COR-L47 (cell line): ENCODE data around the gene SLC12A4.
A peak's percentile ranks its signal among the peaks of the same experiment; 100 is the strongest.
"Not testable (repeated sequence)": the region's sequence is repeated elsewhere in the genome, so short reads cannot be mapped to it uniquely, and the experiment has no call there.

Experiments
- DNase-seq: peaks from one replicate; lab custom pipeline; 2025; lab: John Stamatoyannopoulos, UW

SLC12A4 gene

GRCh38 chr16:67987460-67988160, 19.2 kb upstream of the SLC12A4 start:
- DNase-seq: no peak

GRCh38 chr16:67986949-67987348, 18.5 kb upstream of the SLC12A4 start:
- no peak for DNase-seq

- no peak for DNase-seq
Measured at GRCh38 chr16:67982011-67982696, 13.7 kb upstream of the SLC12A4 start.

GRCh38 chr16:67979955-67980678, 11.7 kb upstream of the SLC12A4 start, which contains the start of gene DPEP3:
Gene DPEP3, minus strand, starts transcription at chr16:67980499. Its CDS starts 119 bp downstream, at chr16:67980380.
- no peak for DNase-seq

- DNase-seq: no peak
Measured at GRCh38 chr16:67977469-67978227, 9.2 kb upstream of the SLC12A4 start.

GRCh38 chr16:67977005-67977404, 8.6 kb upstream of the SLC12A4 start:
- no peak for DNase-seq

GRCh38 chr16:67976205-67976604, 7.8 kb upstream of the SLC12A4 start:
- no peak for DNase-seq

- no peak for DNase-seq
Measured at GRCh38 chr16:67975321-67976105, 7.1 kb upstream of the SLC12A4 start.

- not testable (repeated sequence) for DNase-seq
Measured at GRCh38 chr16:67972285-67972684, 3.8 kb upstream of the SLC12A4 start.

GRCh38 chr16:67971111-67971510, 2.7 kb upstream of the SLC12A4 start:
- DNase-seq: no peak

- DNase-seq: no peak
Measured at GRCh38 chr16:67969254-67970039, 1.0 kb upstream of the SLC12A4 start.

- no peak for DNase-seq
Measured at GRCh38 chr16:67967958-67968399, 458 bp downstream of the SLC12A4 start.

GRCh38 chr16:67967183-67967957, 1.1 kb downstream of the SLC12A4 start:
- no peak for DNase-seq

GRCh38 chr16:67966549-67967182, 1.8 kb downstream of the SLC12A4 start:
- DNase-seq: no peak

- DNase-seq: no peak
Measured at GRCh38 chr16:67965668-67966548, 2.5 kb downstream of the SLC12A4 start.

- DNase-seq: peak; percentile 43
Measured at GRCh38 chr16:67964477-67965131, 3.8 kb downstream of the SLC12A4 start.

GRCh38 chr16:67963662-67964321, 4.6 kb downstream of the SLC12A4 start:
- no peak for DNase-seq
